Urinary bladder (tissue), 4 donors: Measurements from ENCODE around the gene FAF1. TPM values are rescaled to one million over a fixed set of nuclear protein-coding genes. Genes with fewer than 3 reads are reported as not detected.
A peak's percentile ranks its signal among the peaks of the same experiment; 100 is the strongest.

Experiments
- DNase-seq: peaks from one replicate; pipeline ENCODE4 v3.0.0-alpha.2; 2015; ENCODE audit errors: extremely low spot score
- H3K27ac ChIP-seq: one replicate; pipeline ENCODE4 v1.5.1; 2013; ENCODE audit warnings: low read depth, mild to moderate bottlenecking, moderate library complexity
- H3K36me3 ChIP-seq: one replicate; pipeline ENCODE4 v1.6.1; 2013; ENCODE audit warnings: mild to moderate bottlenecking, moderate library complexity; ENCODE audit not compliant: insufficient read depth
- H3K4me1 ChIP-seq: one replicate; pipeline ENCODE4 v1.6.1; 2013; ENCODE audit warnings: mild to moderate bottlenecking, moderate library complexity; ENCODE audit not compliant: insufficient read depth
- H3K4me3 ChIP-seq: one replicate; pipeline ENCODE4 v1.5.1; 2013; ENCODE audit warnings: low read depth, low read length
- WGBS: extraction: QIAGEN DNeasy Blood & Tissue Kit; methylation state at CpG from one replicate; pipeline ENCODE4 v1.1.7; 2013; 5-methylcytosine and 5-hydroxymethylcytosine counted together
- polyA plus RNA-seq: library from polyadenylated mRNA; stranded (reverse); fragments of 200-250 nt; gene quantifications from one replicate; pipeline ENCODE4 v1.2.3, GENCODE V29; 2013
- total RNA-seq: library from RNA; depleted of rRNA; stranded (reverse); fragments of >200 nt; gene quantifications from one replicate; pipeline ENCODE4 v1.2.3, GENCODE V29; 2014
- donor health status: healthy with polysubstance abuse.
- donor health status: healthy.

Gene FAF1
- total and polyA plus RNA-seq, 2 donors = 42.3 to 84.6 TPM

DNA sequence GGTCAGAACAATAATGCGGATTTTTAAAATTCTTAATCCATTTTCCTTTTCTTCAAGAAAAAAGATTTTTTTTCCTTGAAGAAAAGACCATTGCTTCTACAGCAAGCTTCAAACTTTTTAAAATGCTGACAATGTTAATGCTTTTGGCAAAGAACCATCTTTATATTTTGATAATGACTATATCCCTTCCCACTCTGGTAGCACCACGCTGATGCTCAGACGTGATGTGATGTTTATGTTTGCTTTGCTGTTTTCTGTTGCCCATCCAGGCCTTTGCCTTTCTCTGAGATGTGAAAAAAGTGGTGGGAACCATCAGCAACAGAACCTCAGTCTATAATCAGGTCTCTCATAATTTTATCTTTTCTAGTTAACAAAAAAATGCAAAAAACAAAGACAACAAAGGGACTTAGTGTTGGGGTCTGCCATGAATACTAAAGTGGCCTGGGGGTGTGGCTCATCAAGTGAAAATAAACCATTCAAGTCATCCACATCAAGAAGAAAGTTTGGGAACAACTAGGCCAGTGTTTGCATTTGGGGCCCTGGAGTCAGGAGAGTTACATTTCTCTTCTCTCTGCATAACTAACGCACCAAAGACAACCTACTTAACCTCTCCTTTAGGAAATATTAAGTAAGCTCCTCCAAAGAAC lies 292.2 kb downstream of the FAF1 start:
- no peaks in the 10 kb centered on the region for H3K4me1 ChIP-seq
- no peaks in the 10 kb centered on the region for H3K36me3 ChIP-seq
- no peak overlapping the region for H3K27ac ChIP-seq
- no peak overlapping the region for H3K4me3 ChIP-seq
- WGBS = 66% methylated on average over 4 of the region's 4 CpGs
- no peak for DNase-seq

DNA sequence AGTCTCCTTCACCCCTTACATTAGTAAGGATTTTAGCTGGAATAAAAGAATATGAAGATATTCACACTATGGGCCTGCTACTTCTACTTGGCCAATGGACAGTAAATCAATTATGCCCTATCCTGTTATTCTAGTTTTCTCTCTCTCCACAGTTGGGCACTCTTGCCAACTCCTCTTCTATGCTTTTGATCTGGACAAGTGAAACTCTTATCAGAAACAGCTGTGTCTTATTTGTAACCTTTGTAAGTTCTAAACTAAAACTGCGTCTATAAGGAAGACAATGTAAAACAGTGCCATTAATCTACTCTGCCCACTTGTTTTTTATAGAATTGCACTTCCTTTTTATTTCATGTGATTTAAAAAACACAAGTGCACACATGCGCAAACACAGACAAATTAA lies 292.8 kb downstream of the FAF1 start:
- no peak overlapping the region for H3K27ac ChIP-seq
- 70% methylated on average over 2 of the region's 2 CpGs for WGBS
- no peaks in the 10 kb centered on the region for H3K4me1 ChIP-seq
- no peaks in the 10 kb centered on the region for H3K36me3 ChIP-seq
- DNase-seq = no peak
- no peak overlapping the region for H3K4me3 ChIP-seq

DNA sequence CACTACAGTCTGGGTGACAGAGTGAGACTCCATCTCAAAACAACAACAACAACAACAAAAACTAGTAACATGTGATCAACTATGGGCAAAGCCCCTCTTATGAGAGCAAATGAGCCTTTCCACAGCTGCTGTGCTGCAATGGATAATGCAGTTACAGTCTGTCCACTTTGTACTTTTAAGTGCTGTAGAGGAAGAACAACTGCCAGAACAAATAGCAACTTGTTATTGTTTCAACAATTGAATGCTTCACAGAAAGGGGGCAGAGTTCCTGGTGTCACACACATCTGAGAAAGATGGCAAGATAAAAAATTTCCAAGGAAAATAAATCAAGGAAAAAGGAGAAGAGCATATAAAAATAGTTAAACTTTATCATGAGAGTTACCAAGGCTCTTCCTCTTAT lies 293.2 kb downstream of the FAF1 start:
- Histone ChIP-seq H3K36me3 (no peaks in the 10 kb centered on the region), H3K4me3 (no peak overlapping the region), H3K27ac (no peak overlapping the region), H3K4me1 (no peaks in the 10 kb centered on the region)
- no peak for DNase-seq

DNA sequence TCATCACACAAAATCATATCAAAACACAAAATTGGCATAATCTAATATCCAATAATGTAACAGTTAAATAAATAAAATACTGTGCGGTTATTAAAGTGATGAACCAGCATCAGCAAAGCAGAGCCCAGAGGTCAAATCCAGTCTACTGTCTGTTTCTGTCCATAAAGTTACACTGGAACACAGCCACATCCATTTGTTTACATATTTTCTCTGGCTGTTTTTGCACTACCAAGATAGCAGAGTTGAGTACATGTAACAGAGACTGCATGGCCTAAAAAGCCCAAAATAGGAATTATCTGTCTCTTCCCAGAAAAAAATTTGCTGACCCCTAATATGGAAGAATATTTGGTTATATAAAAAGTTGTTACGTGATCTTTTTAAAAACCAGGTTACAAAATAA lies 294.7 kb downstream of the FAF1 start:
- no peak overlapping the region for H3K27ac ChIP-seq
- no peaks in the 10 kb centered on the region for H3K4me1 ChIP-seq
- no peak for DNase-seq
- no peaks in the 10 kb centered on the region for H3K36me3 ChIP-seq
- no peak overlapping the region for H3K4me3 ChIP-seq
- WGBS = 31% methylated on average over 2 of the region's 2 CpGs

DNA sequence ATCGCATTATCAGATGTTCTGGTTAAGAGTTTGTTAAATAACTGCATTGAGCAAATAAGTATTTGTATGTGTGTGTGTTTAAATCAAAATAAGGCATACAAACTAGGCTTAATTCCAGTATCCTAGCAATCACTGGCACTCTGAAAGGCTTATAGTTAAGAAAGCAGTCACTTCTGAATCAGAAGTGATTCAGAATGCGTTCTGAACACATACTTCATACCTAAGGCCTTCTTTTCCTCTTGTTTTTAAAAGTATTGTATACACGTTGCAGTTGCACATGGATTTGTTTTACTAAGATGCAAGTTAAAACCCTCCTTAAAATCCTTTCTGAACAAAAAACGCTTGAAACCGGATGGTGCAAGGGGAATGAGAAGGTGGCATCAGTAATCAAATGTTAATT lies 298.4 kb downstream of the FAF1 start:
- 75% methylated on average over 5 of the region's 5 CpGs for WGBS
- Histone ChIP-seq H3K27ac (no peak overlapping the region), H3K36me3 (no peaks in the 10 kb centered on the region), H3K4me3 (no peak overlapping the region), H3K4me1 (no peaks in the 10 kb centered on the region)
- no peak for DNase-seq

DNA sequence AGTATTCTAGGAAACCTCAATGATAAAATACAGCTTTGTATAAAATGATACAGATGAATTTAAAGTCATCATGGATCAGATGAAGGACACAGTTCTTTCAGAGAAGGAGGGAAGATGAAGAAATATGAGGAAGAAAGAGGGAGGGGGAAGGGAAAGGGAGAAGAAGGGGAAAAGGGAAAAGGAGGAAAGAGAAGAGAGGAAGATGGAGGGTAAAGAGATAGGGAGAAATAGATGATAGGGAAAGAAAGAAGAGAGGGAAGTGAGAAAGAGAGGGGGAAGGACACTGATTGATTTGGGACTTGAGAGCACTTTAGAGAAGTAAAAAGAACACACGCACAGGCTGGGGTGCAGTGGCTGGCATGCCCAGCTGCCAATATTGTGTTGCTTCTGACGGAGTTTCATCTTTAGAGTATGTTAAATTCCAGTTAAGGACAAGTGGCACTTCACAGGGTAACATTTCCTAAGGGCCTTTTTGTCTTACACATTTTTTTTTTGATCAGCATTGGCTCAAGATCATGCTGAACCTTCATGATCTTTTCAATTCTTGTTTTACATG lies 300.9 kb downstream of the FAF1 start:
- H3K36me3 ChIP-seq = no peaks in the 10 kb centered on the region
- H3K4me3 ChIP-seq = no peak overlapping the region
- no peaks in the 10 kb centered on the region for H3K4me1 ChIP-seq
- DNase-seq = no peak
- 90% methylated on average over 2 of the region's 2 CpGs for WGBS
- H3K27ac ChIP-seq = no peak overlapping the region

DNA sequence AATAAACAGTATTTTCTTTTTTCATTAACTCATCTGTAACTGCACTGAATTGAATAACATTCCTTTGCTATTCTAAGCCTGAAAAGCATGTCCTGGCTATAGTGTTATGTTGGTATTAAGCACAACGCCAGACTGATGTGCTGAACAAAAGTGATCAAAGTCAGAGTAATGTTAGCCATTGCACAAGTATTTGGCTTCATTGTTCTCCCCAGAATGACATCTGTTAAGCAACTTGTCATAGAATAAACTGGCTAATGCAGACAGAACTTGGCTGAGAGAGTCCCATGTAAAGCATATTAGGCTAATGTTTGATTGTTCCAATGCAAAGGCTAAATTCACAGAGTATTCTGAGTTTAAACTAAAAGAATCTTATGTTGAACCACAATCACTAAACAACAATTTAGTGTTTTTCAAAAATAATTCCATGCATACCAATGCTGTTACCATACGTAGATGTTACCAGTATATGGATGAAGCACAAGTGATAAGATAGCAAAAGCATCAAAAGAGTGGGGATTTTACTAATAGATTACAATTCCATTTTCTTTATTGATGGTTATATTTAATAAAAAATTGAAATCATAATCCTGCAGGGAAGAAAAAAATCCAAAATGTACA lies 301.5 kb downstream of the FAF1 start:
- Histone ChIP-seq H3K36me3 (no peaks in the 10 kb centered on the region), H3K27ac (no peak overlapping the region), H3K4me1 (no peaks in the 10 kb centered on the region), H3K4me3 (no peak overlapping the region)
- WGBS = 55% methylated on average over 2 of the region's 2 CpGs
- DNase-seq = no peak

DNA sequence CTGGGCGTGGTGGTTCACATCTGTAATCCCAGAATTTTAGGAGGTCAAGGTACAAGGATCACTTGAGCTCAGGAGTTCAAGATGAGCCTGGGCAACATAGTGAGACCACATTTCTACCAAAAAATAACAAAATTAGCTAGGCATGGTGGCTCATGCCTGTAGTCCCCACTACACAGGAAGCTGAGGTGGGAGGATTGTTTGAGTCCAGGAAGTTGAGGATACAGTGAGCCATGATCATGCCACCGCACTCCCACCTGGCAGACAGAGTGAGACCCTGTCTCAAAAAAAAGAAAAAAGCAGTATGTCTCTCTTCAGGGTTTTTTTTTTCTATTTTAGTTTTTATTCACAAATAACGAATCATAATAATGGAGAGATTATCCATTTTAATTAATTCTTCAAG lies 303.1 kb downstream of the FAF1 start:
- WGBS = 96% methylated on average over 3 of the region's 3 CpGs
- no peak for DNase-seq
- H3K27ac ChIP-seq = no peak overlapping the region
- no peak overlapping the region for H3K4me3 ChIP-seq
- H3K4me1 ChIP-seq = no peaks in the 10 kb centered on the region
- no peaks in the 10 kb centered on the region for H3K36me3 ChIP-seq

DNA sequence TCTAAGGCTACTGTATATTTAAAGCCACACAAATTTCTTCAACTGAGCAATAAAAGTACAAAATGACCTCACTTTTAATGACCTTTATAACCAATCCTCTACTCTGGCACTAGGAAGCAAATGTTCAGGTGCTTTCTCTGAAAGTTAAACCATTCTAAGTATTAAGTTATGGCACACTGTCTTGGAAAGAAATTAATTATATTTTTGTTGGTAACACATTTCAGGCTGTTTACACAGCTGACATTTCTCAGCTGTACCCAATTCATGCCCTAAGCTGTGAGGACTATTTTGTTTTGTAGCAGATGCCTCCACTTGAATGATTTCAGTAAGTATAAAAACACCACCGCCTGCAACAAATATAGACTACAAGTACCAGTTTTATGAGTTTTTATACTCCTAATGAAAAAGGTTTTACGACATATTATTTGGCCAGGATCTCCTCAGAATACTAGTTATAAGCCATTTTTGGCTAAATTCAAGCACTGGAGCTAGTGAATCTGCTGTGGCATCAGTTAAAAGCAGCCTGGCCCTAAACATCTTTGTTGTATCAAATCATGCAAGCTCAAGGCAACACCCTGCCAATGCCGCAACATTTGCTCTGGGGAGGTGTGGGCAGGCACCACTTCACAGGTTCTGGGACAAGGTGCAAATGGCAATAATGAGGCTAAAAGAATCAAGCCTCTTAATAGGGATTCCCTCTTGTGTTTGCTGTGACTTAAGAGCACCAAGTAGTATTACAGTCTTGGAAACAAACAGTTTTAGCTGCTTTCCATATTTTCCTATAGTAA lies 308.4 kb downstream of the FAF1 start:
- H3K4me1 ChIP-seq = no peaks in the 10 kb centered on the region
- 52% methylated on average over 3 of the region's 3 CpGs for WGBS

DNA sequence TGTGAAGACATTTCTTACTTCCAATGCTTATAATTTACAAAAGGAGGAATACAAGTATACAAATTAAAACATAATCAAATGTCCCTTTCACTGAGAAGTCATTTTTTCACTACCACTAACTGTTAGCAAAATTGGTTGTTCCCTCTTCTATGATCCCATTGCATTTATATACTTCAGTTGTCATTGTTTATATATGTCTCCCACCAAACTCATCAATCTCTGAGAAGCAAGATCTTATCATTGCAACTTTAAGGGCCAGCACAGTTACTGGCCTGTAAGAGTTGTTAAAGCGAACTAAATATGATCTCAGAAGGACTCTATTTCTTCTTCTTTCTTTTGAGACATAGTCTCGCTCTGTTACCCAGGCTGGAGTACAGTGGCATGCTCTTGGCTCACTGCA lies 313.5 kb downstream of the FAF1 start:
- Histone ChIP-seq H3K27ac (no peak overlapping the region), H3K4me1 (no peaks in the 10 kb centered on the region), H3K4me3 (no peak overlapping the region), H3K36me3 (no peaks in the 10 kb centered on the region)
- DNase-seq = no peak
- WGBS = 98% methylated on average over 2 of the region's 2 CpGs

More for the DNA sequence above, 308.4 kb downstream of the FAF1 start:
- H3K4me3 ChIP-seq = no peak overlapping the region
- no peak overlapping the region for H3K27ac ChIP-seq
- H3K36me3 ChIP-seq = no peaks in the 10 kb centered on the region
- DNase-seq = no peak

DNA sequence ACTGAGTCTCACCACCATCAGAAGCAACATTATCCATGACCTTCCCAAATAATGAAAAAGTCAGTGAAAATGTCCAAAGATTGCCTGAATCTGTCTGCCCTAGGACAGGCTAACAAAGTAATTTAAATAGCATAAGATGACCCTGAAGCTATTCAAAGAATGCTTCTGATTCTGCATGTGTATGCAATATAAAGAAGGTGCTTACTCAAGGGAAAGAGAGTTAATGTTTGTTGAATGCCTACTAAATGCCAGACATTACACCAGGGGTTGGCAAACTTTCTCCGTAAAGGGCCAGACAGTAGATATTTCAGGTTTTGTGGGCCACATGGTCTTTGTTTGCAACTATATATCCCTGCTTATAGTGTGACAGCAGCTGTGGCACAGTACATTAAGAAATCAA lies 314.9 kb downstream of the FAF1 start:
- H3K4me3 ChIP-seq = no peak overlapping the region
- H3K4me1 ChIP-seq = no peaks in the 10 kb centered on the region
- H3K27ac ChIP-seq = no peak overlapping the region
- DNase-seq = no peak
- WGBS = 83% methylated on average over 1 of the region's 1 CpG
- H3K36me3 ChIP-seq = no peaks in the 10 kb centered on the region

DNA sequence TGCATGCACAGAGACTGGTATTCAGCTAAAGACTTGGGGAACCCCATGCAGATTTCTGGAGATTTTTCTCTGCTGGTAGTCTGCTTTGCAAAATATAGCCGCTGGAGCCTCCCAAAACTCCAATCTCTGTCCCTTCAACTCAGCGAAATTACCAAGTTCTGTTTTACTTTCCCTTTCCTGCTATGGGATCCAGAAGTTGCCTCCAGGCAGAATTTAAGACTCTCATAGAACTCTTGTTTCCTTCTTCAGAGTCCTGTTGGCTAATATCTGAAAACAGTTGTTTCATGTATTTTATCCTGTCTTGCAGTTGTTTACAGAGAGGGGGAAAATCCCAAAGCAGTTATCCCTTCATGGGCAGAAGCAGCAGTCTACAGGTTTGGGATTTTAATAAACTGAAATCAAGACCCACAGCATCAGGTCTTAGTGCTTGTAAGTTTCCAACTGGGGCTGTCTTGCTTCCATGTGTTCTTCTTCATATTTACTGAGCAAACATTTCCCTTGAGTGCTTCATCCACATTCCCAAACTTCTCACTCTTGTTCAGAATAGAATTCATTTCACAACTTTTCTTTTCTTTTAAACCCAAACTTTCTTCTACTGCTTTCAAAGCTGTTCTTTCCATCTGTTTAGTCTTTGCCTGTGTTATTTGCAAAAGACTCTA lies 315.5 kb downstream of the FAF1 start:
- Histone ChIP-seq H3K4me1 (no peaks in the 10 kb centered on the region), H3K27ac (no peak overlapping the region), H3K36me3 (no peaks in the 10 kb centered on the region), H3K4me3 (peak overlapping the region; percentile 14)
- WGBS = 24% methylated on average over 2 of the region's 2 CpGs
- DNase-seq = no peak

DNA sequence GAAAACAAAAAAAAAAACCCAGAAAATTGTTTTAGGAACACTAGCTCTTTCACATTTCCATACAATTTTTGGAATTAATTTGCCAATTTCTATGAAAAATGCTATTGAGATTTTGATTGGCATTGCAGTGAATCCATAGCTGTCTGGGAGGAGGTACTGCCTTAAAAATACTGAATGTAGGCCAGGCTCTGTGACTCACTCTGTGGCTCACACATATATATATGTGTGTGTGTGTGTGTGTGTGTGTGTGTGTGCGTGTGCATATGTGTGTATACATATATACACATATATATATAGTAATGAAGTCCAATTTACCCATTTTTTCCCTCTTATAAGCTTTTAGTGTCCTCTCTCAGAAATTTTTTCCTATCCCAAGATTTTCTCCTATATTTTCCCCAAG lies 322.6 kb downstream of the FAF1 start:
- DNase-seq = no peak
- Histone ChIP-seq H3K4me3 (no peak overlapping the region), H3K36me3 (no peaks in the 10 kb centered on the region), H3K4me1 (no peaks in the 10 kb centered on the region), H3K27ac (no peak overlapping the region)
- WGBS = 80% methylated on average over 1 of the region's 1 CpG
